B cell (primary cell): ENCODE results near the gene RBP3.

Source experiments
- EZH2 ChIP-seq: IDR thresholded peaks from 2 replicates; pipeline ENCODE4 v1.6.1; 2012; ENCODE audit warnings: borderline replicate concordance, low read depth, mild to moderate bottlenecking, moderate library complexity, low read length; ENCODE audit not compliant: insufficient read depth, poor library complexity, severe bottlenecking
- TF ChIP-seq, protein P1 (sequence below): fragments of 200-600 bp; IDR thresholded peaks from one replicate; pipeline ENCODE4 v1.8.0; 2022; ENCODE audit warnings: antibody characterized with exemption, mild to moderate bottlenecking

DNA sequence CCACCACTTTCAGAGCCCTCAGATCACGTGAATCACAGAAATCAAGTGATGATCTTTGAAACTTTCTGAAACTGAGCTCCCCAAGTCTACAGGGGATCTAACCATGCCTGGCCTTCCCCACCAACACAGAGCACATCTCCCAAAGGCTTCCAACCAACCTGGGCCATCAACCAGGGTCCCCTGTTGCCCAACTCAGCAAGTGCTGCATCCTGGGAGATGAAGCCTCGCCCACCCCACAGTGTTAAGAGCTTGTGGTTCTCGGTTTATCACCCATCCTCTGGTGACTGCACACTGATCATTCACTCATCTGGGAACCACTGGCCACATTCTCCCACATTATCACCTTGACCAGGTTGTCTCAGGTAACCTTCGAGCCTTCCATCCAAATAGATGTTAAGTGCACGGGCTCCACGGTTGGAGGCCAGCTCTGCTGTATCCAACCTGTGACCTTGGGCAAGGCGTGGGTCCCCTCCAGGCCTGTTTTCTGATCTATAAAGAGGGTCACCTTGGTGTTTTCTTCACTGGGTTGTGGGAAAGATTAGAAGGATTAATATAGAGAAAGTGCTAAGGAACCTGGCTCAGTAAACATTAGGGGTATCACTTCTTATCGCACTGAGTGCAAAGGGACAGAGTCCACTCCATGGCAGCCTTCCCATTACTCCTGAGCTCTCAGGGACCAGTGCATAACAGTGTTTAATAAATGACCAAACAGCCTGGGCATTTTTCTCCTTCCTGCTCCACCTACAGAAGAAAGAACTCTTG lies 32.4 kb downstream of the RBP3 start:
- TF ChIP-seq, protein P1, sequence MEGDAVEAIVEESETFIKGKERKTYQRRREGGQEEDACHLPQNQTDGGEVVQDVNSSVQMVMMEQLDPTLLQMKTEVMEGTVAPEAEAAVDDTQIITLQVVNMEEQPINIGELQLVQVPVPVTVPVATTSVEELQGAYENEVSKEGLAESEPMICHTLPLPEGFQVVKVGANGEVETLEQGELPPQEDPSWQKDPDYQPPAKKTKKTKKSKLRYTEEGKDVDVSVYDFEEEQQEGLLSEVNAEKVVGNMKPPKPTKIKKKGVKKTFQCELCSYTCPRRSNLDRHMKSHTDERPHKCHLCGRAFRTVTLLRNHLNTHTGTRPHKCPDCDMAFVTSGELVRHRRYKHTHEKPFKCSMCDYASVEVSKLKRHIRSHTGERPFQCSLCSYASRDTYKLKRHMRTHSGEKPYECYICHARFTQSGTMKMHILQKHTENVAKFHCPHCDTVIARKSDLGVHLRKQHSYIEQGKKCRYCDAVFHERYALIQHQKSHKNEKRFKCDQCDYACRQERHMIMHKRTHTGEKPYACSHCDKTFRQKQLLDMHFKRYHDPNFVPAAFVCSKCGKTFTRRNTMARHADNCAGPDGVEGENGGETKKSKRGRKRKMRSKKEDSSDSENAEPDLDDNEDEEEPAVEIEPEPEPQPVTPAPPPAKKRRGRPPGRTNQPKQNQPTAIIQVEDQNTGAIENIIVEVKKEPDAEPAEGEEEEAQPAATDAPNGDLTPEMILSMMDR, result no peak
- no peak for TF ChIP-seq EZH2
